HG03196 (cell line): ENCODE results near the gene CDC7.

Experiments
- ATAC-seq: cut with Tn5 transposase; IDR thresholded peaks from one replicate; pipeline ENCODE4 v1.9.1; 2021; ENCODE audit not compliant: unreplicated experiment

The CDC7 gene

DNA sequence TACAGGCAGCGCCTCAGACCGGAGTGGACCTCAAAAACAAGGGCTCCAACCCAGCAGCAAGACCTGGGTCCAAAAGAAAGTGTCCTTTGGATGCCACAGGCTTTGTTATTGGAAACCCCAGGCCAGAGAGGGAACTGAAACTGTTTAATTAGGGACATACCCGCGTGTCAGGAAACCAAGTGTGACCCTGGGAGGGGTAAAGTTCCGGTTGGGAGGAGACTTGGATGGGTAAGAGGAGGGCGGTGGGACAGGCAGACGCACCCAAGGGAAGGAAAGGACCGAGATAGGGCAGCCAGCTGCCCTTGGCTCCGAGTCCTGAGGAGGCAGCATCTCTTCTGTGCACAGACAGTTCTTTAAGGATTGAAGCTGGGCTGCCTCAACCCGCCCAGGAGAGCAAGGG lies 71.4 kb downstream of the CDC7 start:
- ATAC-seq = peak; percentile 84
